HG02970 (cell line): Measurements from ENCODE around the gene FAM3C.
"Not testable (repeated sequence)": the region's sequence is repeated elsewhere in the genome, so short reads cannot be mapped to it uniquely, and the experiment has no call there.

Source experiments
- ATAC-seq: cut with Tn5 transposase; IDR thresholded peaks from one replicate; pipeline ENCODE4 v1.9.1; 2021; ENCODE audit warnings: mild to moderate bottlenecking, moderate library complexity, moderate number of reproducible peaks; ENCODE audit not compliant: unreplicated experiment, low FRiP score

The FAM3C gene

DNA sequence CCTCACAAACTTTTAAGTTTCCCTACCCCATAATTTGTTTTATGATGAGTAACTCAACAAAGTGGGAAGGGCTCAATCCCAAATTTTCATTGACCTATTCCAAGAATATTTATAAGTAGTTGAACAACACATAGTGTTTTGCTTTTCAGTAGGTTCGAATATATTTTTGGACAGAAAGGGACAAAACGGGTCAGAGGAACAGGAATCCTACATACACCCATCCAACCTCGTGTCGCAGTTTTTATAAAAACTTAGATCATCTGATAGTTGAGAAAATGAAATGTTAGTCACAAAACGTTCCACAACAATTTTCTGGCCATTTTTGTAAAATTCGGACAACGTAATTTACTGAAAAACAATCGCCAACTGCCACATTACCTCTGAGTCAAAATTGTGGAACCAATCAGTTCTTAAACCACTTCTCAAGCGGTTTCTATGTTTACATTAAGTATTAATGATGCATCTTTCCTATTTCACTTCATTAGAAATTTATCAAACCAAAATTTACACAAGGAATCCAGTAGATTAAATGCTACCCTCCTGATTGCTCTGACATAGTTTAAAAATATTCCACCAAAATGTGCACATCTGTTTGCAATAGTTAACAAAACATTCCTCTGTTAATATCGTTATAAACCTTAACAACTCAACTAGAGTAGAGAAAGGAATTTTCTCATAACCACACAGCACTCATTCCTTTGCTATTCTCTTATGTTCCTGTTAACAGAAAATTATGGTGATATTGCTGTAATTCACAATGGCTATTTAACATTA lies 61.0 kb downstream of the FAM3C start:
- no peak for ATAC-seq

DNA sequence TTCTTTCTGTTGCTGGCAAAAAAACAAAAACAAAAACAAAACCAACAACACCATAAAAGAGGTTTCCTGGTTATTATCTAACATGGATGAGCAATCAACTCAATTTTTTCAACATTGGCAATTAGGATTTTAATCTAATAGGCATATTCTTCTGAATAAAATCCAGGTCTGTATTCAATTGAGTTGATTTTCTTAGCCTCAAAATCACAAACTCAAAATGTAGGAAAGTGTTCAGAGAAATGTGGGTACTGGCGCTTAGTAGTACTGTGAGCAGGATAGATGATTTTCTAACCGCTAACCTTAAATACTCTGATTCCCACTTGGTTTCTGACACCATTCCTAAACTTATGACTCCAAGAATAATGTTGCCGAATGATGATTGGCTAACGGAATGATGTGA lies 61.7 kb downstream of the FAM3C start:
- ATAC-seq, result no peak

DNA sequence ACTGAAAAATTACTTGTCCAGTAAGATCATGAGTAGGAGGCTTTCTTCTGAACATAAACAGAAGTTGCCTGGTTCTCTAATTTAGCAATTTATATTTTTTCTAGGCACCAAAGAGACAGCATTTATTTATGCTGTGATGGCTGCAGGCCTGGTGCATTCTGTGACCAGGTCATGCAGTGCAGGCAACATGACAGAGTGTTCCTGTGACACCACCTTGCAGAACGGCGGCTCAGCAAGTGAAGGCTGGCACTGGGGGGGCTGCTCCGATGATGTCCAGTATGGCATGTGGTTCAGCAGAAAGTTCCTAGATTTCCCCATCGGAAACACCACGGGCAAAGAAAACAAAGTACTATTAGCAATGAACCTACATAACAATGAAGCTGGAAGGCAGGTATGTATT lies 64.5 kb downstream of the FAM3C start:
- ATAC-seq, result no peak

DNA sequence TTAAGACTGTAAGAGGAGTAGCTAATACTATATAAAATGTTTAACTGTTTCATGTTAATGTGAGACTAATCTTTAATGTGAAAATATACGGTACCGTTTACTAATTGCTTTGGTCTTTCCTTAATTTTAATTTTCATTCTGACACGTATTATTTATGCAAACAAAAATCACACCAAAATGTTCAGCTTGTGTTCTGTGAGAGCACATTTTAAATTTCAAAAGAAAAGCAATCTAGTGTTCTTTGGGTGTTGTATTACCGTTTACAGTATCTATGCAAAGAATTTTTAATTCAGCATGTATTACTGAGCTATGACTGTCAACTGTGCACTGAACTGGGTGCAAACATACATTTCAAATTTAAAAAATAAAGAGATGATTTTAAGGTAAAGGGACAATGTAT lies 65.1 kb downstream of the FAM3C start:
- no peak for ATAC-seq

DNA sequence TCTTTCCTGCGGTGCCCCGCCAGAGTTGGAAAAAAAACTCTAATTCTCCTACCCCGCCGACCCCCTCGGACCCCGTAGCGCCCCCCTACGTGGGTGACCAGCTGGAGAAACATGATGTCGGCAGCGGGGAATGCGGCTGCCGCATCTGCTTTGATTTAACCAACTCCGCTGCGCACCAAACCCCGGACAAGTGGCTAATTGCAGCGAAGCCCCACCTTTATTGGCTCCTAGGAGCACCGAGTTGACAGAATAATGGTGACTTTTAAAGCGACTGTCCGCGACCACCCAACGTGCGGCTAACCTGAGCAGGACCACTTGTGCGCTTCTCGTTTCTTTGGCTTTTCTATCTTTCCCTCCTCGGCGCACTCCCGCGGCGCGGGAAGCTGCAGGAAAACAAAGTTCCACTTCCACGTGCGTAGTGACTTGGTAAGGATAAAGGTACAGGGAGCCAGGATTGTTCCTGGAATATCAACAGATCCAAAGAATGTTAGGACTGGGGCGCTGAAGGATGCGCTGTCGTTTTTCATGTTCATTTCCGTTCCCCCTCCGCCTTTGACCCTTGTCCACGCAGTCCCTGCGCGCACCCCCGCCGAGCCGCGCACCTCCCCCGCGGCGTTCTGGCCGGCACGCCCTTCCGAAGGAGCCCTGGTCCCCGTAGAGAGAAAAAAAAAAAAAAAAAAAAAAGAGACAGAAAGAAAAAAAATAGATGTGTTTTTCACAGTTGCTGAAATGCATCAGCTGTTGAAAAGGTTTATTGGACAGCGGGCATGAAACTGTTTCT lies 65.9 kb downstream of the FAM3C start:
- no peak for ATAC-seq

DNA sequence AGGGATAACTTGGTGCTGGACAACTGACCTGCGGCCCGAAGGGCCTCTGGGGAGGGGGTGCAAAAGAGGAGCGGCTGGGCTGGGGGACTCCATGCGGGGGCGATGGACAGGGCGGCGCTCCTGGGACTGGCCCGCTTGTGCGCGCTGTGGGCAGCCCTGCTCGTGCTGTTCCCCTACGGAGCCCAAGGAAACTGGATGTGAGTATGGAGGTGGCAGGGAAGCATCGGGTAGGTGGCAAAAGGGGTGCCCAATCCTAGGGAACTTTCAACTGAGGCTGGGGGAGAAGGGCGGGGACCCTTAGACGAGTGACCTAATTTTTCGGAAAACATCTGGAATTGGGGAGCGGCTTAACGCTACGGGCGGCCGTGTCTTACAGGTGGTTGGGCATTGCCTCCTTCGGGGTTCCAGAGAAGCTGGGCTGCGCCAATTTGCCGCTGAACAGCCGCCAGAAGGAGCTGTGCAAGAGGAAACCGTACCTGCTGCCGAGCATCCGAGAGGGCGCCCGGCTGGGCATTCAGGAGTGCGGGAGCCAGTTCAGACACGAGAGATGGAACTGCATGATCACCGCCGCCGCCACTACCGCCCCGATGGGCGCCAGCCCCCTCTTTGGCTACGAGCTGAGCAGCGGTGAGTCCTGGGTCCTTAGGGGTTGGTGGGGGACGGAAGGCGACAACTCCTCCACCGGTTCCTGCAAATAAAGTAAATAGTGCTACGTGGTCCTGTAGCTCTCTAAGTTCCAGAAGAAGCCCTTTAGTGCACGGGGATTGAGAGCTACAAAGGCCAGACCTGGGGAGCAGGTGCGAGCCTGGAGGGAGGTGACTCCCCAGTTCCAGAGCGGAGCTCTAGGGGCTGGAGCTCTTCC lies 66.7 kb downstream of the FAM3C start:
- no peak for ATAC-seq

DNA sequence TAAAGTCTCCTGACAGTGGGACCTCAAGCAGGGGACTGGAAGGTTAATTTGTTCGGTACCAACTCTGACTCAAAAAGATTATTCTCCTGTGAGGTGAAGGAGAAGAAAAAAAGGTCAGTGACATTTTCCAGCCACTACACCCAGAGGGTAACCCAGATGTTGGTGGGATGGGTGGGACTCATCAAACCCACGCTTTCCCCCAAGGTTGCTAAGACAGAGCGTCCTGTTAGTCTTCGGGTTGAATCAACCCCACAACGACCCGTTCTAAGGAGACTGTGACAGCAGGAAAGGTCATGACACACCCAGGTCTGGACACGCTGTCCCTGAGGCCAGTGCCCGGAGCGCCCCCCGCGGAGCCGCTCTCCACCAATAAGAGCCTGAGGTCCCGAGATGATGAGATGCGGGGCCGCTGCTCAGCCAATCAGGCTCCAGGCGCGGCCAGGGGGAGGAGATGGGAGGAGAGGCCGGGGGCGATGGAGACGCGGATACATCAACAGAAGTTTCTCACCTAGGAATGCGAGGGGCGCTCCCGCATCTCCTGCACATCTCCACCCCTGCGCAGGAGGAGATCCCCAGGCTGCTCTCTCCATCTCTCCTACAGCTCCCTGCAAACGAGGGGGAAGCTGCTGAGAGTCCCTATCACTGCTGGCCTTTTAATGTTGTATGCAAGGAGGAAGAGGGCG lies 67.5 kb downstream of the FAM3C start, which contains the start of gene WNT16:
WNT16 (plus strand) TSS at position 493 of the 683 bp plus-strand sequence. CDS start 293 bp downstream, outside the sequence.
- no peak for ATAC-seq

DNA sequence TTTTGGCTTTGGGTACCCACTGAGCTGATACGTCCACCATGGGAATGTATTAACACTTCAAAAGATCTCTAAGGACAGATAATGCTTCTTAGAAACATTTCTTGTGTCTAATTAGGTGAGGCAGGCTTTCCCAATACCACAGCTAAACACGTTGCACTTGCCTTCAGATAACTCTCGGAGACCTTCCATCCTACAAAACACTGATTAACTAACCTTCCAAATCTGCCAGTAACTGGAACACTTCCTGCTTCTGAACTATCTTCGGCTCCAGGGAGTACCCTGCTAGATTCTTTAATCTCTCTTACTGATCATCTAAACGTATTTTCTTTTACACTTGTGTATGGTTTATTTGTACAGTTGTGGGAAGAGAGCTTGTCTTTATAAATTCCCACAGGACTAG lies 68.4 kb downstream of the FAM3C start:
- ATAC-seq, result no peak

DNA sequence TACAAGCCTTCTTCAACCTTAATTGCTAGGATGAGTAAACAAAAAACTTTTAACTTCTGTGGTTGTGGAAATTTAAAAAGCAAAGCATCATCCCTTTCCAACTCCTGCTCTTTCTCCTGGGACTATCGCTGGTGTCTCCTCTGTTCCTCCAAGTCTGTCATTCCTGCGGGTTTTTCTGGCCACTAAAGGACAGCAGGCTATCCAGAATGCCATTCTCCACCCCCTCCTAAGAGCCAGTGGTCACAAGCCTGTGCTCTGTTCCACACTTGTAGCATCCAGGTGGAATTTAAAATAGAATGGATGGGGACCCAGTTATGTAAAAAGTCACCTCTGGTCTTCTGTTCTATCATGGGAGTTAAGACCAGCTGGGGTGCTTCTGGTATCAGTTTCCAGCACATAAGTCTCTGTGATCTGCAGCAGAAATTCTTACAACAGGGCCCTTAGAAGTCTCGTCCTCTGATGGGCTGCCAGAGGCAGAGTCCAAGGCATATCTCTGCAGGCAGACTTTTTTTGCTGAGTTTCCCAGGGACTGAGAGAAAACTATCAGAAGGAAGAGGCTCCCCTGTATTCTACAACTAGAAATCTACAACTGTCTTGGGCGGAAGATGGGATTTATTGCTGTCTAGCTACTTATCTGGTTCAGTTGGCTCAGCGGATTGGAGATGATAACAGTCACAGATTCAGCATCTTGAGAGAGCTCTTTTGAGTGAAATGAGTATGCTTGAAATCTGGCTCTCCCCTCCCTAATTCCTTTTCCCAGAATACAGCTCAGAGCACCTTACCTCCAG lies 72.4 kb downstream of the FAM3C start:
- ATAC-seq, result no peak

DNA sequence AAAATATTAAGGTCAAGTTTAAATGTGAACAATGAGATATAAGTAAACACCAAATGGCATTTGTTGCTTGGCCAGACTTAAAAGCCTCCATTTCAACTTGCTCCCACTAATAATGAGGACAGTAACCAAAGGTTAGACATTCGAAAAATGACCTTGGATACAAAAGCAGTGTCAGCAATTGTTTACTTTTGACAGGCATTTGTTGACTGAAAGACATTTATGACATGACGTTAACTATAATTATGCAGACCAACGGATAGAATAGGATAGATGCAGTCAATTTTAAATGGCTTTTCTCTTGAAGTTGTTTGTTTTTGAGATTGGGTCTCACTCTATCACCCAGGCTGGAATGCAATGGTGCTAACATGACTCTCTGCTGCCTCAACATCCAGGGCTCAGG lies 73.6 kb downstream of the FAM3C start:
- no peak for ATAC-seq

DNA sequence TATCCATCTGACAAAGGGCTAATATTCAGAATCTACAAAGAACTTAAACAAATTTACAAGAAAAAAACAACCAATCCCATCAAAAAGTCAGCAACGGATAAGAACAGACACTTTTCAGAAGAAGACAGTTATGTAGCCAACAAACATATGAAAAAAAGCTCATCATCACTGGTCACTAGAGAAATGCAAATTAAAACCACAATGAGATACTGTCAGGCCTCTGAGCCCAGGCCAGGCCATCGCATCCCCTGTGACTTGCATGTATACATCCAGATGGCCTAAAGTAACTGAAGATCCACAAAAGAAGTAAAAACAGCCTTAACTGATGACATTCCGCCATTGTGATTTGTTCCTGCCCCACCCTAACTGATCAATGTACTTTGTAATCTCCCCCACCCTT lies 80.9 kb downstream of the FAM3C start:
- ATAC-seq, result not testable (repeated sequence)

DNA sequence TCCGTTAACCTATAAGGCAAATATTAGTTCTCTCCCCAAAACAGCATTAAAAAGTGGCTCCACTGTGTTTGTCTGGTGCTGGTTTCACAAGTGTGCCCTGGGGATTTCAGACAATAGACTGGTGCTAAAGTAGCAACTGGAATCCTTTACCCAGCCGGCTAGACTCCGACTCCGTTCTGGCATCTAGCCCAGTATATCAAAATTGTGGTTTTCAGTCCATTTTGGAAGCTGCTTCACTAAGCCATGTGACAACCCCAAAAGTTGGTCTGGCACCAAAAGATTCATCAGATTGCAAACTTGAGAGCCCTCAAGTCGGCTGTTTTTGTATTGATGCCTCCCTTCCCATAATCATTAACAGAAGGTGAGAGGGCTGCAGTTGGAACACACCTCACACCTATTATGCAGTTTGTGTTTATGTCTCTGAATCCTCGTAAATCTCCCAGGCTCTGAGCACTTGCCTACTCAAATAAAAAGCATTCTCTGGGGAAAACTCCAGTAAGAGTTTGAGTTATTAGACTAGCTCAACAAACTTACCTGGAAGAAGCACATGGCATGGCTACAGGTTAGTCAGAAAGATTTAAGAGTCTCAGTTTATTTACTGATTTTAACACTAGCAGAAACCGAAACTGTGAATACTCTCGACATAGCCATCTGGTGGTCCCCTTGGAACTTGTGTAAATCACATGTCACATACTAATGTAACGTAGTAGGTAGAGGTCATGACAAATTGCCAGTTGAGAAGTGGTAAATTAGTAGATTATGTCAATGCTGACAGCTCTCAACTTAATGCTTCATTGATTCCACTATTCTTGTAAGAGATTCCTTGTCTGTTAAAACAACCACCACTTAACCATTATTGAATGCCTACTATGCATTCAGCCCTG lies 82.1 kb downstream of the FAM3C start:
- peak; percentile 91 for ATAC-seq

DNA sequence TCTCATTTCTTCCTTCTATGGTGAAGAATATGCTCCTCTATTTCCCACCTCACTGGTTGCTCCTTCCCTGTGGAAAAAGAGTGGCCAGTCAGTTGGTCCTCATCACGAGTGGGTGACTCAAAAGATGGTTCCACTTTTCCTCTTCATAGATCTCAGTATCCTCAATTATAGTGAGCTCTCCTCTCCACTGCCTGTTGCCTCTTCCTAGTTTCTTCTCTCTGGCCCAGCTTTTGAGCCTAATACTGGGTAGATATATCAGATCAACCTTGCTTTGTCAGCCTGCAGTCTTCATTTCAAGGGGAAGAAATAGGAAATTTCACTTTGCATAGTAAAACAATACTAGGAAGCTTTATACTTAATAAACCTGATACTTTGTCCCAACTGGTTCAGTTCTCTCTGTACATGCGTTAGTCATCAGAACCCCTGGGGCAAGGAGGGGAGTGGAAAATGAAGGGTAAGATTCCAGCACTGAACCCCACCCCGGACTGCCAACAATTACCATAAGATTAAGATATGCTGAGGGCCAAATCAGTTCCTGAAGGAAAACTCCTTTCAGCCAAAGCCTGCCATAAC lies 82.8 kb downstream of the FAM3C start:
- no peak for ATAC-seq

DNA sequence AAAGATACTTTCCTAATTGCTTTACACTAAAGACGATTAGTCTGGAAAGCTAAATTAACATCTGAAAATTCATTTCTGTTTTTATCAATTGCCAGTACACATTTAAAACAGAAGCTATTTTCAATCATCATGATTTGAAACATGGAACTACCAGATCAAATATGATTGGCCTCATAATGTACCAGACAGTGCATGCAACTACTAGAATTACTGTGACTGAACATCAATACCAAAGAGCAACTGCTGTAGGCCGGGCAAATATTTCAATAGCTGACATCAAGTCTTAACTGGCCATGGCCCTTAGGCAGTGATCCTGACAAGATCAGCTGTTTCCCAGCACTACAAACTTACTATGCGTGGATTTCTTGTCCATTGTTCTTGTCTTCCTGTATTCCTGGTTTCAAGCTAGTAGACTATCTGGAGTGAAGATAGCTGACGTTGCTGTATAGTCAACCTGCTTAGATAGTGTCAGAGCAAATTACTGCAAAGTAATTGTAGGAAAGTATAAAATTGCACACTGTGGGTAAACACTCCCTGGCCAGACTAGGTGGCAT lies 89.0 kb downstream of the FAM3C start:
- ATAC-seq, result no peak

DNA sequence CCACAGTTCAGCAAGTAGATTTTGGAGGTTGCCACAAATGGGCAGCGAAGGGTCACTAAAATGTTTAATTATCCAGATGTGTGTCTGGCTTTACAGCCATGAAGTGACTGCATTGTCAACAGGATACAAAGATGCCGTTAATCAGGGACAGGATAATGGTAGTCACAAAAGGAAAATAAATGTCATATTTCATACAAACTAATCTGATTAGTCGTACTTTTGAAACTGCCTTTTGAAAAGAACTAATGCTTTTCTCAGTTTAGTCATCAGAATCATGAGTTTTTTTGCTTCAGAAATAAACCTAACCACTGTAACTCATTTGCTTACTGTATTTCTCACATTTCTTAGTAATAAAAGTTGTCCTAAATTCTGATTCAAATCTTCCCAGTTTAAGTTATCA lies 89.5 kb downstream of the FAM3C start:
- no peak for ATAC-seq

DNA sequence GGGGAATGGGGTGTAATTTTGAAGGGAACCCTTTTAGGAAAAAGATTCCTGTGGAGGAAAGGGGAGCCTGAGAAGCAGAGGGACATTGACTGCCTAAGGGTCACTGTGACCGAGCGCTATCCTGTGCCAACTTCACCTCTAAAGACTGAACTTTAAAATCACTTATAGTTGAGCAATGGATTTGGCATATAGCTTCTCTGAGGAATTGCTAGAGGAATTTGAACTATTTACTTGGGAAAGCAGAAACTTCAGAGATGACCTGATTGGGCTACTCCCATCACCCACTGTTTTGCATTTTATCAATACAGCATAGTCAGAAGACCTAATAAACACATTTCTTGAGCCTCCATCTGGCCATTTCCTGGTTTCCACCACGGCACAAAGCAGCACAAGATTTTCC lies 91.0 kb downstream of the FAM3C start:
- no peak for ATAC-seq

DNA sequence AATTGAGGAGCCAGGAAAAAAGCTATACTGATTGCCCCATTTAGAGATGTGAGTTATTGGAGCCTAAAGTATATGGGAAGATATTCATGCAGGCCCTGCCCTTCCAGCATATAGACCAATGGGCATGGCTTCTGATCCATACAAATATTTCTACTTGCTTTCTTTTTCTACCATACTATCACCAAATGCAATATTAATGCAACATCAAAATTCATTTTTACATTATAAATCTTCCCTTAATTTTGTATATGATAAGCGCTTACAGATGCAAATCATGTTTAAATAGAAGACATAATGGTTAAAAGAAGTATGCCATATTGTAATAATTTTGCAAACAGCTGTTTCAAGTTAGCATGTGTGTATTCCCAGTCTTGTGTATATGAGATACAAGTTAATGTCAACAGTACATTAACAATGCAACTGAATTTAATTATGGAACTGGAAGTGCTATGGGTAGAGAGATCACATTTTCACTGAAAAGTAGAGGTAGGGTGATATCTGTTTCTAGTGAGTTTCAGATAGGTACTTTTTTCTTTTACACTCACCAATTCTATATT lies 91.9 kb downstream of the FAM3C start:
- ATAC-seq, result no peak
